DOHH2 (cell line): ENCODE results near the gene MRPL58.

Source experiments
- H3F3A ChIP-seq: fragments of 200-600 bp; sonication (generic), shearing (Covaris generic); 2 replicates; pipeline ENCODE4 v1.6.0; 2016; ENCODE audit warnings: antibody characterized with exemption, mild to moderate bottlenecking; ENCODE audit not compliant: control insufficient read depth, insufficient read depth
- H3K27ac ChIP-seq: fragments of 200-600 bp; sonication (generic); 2 replicates; pipeline ENCODE4 v1.5.1; 2014; ENCODE audit warnings: low read depth, mild to moderate bottlenecking, low read length, moderate library complexity
- H3K27me3 ChIP-seq: fragments of 200-600 bp; sonication (generic); 2 replicates; pipeline ENCODE4 v1.6.1; 2014; ENCODE audit warnings: mild to moderate bottlenecking, low read length, mixed read lengths; ENCODE audit not compliant: control insufficient read depth
- H3K36me3 ChIP-seq: fragments of 200-600 bp; sonication (generic); 2 replicates; pipeline ENCODE4 v1.6.1; 2014; ENCODE audit warnings: mild to moderate bottlenecking, low read length, moderate library complexity, mixed read lengths; ENCODE audit not compliant: control insufficient read depth
- H3K4me1 ChIP-seq: fragments of 200-600 bp; sonication (generic); 2 replicates; pipeline ENCODE4 v1.6.1; 2014; ENCODE audit warnings: mild to moderate bottlenecking, low read length, mixed read lengths; ENCODE audit not compliant: control insufficient read depth
- H3K4me2 ChIP-seq: fragments of 200-600 bp; sonication (generic); 2 replicates; pipeline ENCODE4 v1.6.0; 2014; ENCODE audit warnings: mild to moderate bottlenecking, low read length, moderate library complexity
- H3K4me3 ChIP-seq: fragments of 200-600 bp; sonication (generic); 2 replicates; pipeline ENCODE4 v1.5.1; 2014; ENCODE audit warnings: mild to moderate bottlenecking, low read length, mixed read lengths
- H3K79me2 ChIP-seq: fragments of 200-600 bp; sonication (generic); 2 replicates; pipeline ENCODE4 v1.6.1; 2014; ENCODE audit warnings: mild to moderate bottlenecking, low read length, mixed read lengths; ENCODE audit not compliant: control insufficient read depth
- H3K9me2 ChIP-seq: fragments of 200-600 bp; sonication (generic); replicated peaks from 2 replicates; pipeline ENCODE4 v1.6.1; 2014; ENCODE audit warnings: mild to moderate bottlenecking, low read length, mixed read lengths; ENCODE audit not compliant: control insufficient read depth
- H3K9me3 ChIP-seq: fragments of 200-600 bp; sonication (generic); 2 replicates; pipeline ENCODE4 v1.6.1; 2014; ENCODE audit warnings: antibody characterized with exemption, low read length, mixed read lengths; ENCODE audit not compliant: control insufficient read depth, insufficient read depth
- H4K20me1 ChIP-seq: fragments of 200-600 bp; sonication (generic); 2 replicates; pipeline ENCODE4 v1.6.0; 2014; ENCODE audit warnings: low read depth, mild to moderate bottlenecking, antibody characterized with exemption, low read length, moderate library complexity; ENCODE audit not compliant: control insufficient read depth, insufficient read depth
- CTCF ChIP-seq: fragments of 200-600 bp; sonication (generic); IDR thresholded peaks from one replicate; pipeline ENCODE4 v1.5.1; 2014; ENCODE audit warnings: antibody characterized with exemption, mild to moderate bottlenecking, low read depth, low read length; ENCODE audit not compliant: poor library complexity, severe bottlenecking
- EZH2phosphoT487 ChIP-seq: fragments of 200-600 bp; sonication (generic); IDR thresholded peaks from 2 replicates; pipeline ENCODE4 v1.6.1; 2017; ENCODE audit warnings: borderline replicate concordance, mild to moderate bottlenecking, antibody characterized with exemption, low read length, moderate library complexity, mixed read lengths

MRPL58 gene

GRCh38 chr17:75046407-75047289 lies 34.2 kb downstream of the MRPL58 start, which contains the start of the genes ATP5PD and KCTD2:
Gene ATP5PD, minus strand, starts transcription at chr17:75046969. Its CDS starts 4,319 bp downstream, at chr17:75042650.
Gene KCTD2, plus strand, starts transcription at chr17:75047225. Its CDS starts 26 bp downstream, at chr17:75047251.
- peaks cover 32% of the 10 kb centered on the region for H3K79me2 ChIP-seq
- H3K9me3 ChIP-seq, result no peaks in the 10 kb centered on the region
- no peaks in the 10 kb centered on the region for H3K9me2 ChIP-seq
- H3F3A ChIP-seq, result peaks cover 4% of the 10 kb centered on the region; the same call in 1 of the 2 replicates
- H3K27ac ChIP-seq, result peak within 1 kb of the TSS; percentile 51
- peaks cover 18% of the 10 kb centered on the region for H3K4me1 ChIP-seq
- no peaks in the 10 kb centered on the region for H3K27me3 ChIP-seq
- peaks cover 18% of the 10 kb centered on the region for H3K36me3 ChIP-seq
- peak within 1 kb of the TSS; percentile 96 for H3K4me2 ChIP-seq
- H4K20me1 ChIP-seq, result no peaks in the 10 kb centered on the region
- peak within 1 kb of the TSS; percentile 98 for H3K4me3 ChIP-seq
- no peak for TF ChIP-seq CTCF
- TF ChIP-seq EZH2phosphoT487, result no peak

- peaks cover 32% of the 10 kb centered on the region for H3K79me2 ChIP-seq
- H3K36me3 ChIP-seq, result peaks cover 17% of the 10 kb centered on the region
- H3K9me3 ChIP-seq, result no peaks in the 10 kb centered on the region
- peak overlapping the region; percentile 98 for H3K4me3 ChIP-seq
- H3K9me2 ChIP-seq, result no peaks in the 10 kb centered on the region
- no peaks in the 10 kb centered on the region for H3K27me3 ChIP-seq
- no peak overlapping the region for H3K27ac ChIP-seq
- H3F3A ChIP-seq, result peaks cover 4% of the 10 kb centered on the region; the same call in 1 of the 2 replicates
- peak overlapping the region; percentile 96 for H3K4me2 ChIP-seq
- H3K4me1 ChIP-seq, result peaks cover 18% of the 10 kb centered on the region
- TF ChIP-seq CTCF (no peak), EZH2phosphoT487 (no peak)
- no peaks in the 10 kb centered on the region for H4K20me1 ChIP-seq
These were observed 35.1 kb downstream of the MRPL58 start for GRCh38 chr17:75047398-75048098.

GRCh38 chr17:75048249-75048878 lies 35.9 kb downstream of the MRPL58 start:
- H3K9me2 ChIP-seq, result no peaks in the 10 kb centered on the region
- no peaks in the 10 kb centered on the region for H3K9me3 ChIP-seq
- H3F3A ChIP-seq, result peaks cover 4% of the 10 kb centered on the region; the same call in 1 of the 2 replicates
- peak overlapping the region; percentile 96 for H3K4me2 ChIP-seq
- H3K27me3 ChIP-seq, result no peaks in the 10 kb centered on the region
- peaks cover 22% of the 10 kb centered on the region for H3K36me3 ChIP-seq
- no peak overlapping the region for H3K27ac ChIP-seq
- TF ChIP-seq EZH2phosphoT487 (no peak), CTCF (no peak)
- no peaks in the 10 kb centered on the region for H4K20me1 ChIP-seq
- H3K4me3 ChIP-seq, result peak overlapping the region; percentile 98
- H3K79me2 ChIP-seq, result peaks cover 32% of the 10 kb centered on the region
- peaks cover 18% of the 10 kb centered on the region for H3K4me1 ChIP-seq
